ENCODE results near the gene LIPC. TPM values are rescaled to one million over a fixed set of nuclear protein-coding genes. Genes with fewer than 3 reads are reported as not detected.

LIPC gene
- total RNA-seq, 1 experiment from 2014 or later, result 1.2 TPM

DNA sequence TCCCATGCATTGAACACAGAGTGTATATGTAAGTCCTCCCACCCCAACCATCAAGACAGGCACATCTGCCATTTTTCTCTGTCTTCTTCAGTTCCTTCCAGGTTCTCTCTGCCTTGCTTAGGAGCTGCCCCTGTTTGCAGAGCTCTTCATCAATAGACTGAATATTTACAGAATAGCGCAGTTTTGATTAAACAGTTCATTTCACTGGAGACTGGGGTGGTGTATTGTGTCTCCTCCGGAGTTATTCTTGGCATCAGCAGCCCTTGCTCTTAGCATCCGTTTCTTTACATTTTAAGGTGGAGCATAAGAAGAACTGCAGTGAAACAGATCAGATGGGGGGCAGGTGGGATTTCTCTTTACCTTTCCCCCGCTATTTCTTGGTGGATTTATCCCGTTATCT, 87.7 kb downstream of the LIPC start:
- DNase-seq, result peak in 1 of 2 experiments; percentile 49
- no peaks in the 10 kb centered on the region for H3K36me3 ChIP-seq
- peaks cover 25% of the 10 kb centered on the region for H3K4me1 ChIP-seq
- H3K9me3 ChIP-seq (replicated peaks), result no peaks in the 10 kb centered on the region
- no peak overlapping the region for H3K4me3 ChIP-seq
- H3K27ac ChIP-seq, result peak overlapping the region; percentile 92; the same call in 1 of the 2 replicates
- H3K27me3 ChIP-seq, result no peaks in the 10 kb centered on the region

DNA sequence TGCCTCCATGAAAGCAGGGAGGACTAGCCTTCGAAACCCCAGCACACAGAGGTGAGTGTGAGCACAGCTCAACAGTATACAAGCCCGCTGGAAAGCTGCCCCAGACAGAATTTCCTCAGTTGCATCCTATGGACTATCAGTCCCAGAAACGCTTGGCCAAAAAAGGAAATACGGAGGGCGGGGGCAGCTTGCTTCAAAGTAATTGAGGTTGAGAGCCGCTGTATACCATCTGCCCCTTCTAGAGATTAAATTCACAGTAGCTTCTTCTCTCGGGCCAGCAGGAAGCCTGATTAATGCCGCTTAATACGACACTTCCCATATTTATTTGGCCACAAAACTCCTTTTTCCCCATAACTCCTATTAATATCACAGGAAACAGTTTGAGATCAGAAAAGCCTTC, 88.7 kb downstream of the LIPC start:
- peak; percentile 73 to 84 for DNase-seq
- Histone ChIP-seq H3K36me3 (no peaks in the 10 kb centered on the region), H3K9me3 (replicated peaks) (no peaks in the 10 kb centered on the region), H3K4me3 (peak overlapping the region; percentile 38), H3K4me1 (peaks cover 25% of the 10 kb centered on the region), H3K27ac (peak overlapping the region; percentile 92), H3K27me3 (no peaks in the 10 kb centered on the region)

DNA sequence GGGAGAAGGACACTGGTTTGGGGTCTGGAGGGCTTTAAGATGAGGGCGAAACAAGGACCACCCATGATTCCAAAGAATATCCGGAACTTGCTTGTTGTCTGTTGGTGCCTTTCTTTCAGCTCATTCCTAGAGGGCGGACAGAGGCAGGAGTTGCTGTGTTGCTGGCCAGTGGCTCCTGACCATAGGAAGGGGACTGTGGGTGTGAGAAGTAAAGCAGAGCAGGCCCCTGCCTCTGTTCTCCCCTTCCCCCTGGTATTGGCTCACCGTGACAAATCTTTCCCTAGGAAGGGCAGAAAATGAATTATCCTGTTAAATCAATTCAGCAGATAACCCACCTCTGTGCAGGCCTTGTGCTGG, 89.1 kb downstream of the LIPC start:
- H3K27me3 ChIP-seq, result no peaks in the 10 kb centered on the region
- H3K27ac ChIP-seq, result peak overlapping the region; percentile 92
- H3K36me3 ChIP-seq, result no peaks in the 10 kb centered on the region
- H3K9me3 ChIP-seq (replicated peaks), result no peaks in the 10 kb centered on the region
- H3K4me1 ChIP-seq, result peaks cover 25% of the 10 kb centered on the region
- peak overlapping the region; percentile 38 for H3K4me3 ChIP-seq
- peak; percentile 80 to 87 for DNase-seq

DNA sequence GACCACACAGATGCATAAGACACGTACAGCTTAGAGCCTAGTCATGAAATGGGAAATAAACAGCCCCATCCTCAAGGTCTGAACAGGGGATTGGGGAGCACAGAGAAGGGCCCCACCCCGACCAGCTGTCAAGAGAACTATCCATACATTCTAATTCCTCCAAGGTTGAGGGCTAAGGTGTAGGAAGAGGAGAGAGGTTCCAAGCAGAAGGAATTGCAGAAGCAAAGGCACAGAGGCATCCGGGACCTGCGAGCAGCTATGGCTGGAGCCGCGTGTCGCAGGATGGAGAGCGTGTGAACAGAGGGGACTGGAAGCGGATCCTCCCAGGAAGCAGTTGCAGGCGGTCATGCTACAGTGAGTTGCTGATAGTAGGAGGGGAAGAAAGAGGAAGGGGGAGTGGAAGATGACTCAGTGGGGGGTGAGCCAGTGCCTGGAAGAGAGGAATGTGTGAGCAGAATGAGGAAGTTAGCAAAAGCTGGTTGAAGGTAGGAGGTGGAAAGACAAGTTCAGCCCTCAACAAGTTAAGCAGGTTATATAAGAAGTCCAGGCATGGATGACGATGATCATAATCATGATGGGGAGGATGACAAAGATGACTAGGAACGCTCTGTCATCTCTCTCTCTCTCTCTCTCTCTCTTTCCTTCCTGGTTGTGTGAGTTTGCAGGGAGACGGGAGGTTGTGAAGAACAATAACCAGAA, 89.7 kb downstream of the LIPC start:
- Histone ChIP-seq H3K9me3 (replicated peaks) (no peaks in the 10 kb centered on the region), H3K27ac (peak overlapping the region; percentile 92), H3K4me3 (peak overlapping the region; percentile 38), H3K36me3 (no peaks in the 10 kb centered on the region), H3K4me1 (peaks cover 25% of the 10 kb centered on the region), H3K27me3 (no peaks in the 10 kb centered on the region)
- DNase-seq, result peak; percentile 93

DNA sequence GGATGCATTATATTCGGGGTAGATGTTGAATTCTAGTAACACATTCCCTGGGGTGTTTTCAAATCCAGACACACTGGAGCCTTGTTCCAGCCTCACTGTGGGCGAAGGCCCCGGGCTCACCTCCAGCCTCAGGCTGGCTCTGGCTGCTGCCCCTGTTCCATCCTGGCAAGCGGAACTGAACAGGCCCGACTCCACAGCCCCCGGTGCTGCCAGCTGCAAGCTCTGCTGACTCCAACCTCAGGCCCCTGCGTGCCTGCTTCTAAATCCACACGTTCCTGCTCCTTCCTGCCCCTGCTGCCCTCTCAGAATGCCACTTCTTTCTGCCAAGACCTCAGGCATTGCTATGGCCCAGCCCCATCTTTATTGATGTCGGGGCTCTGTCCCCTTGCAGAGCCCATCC, 90.6 kb downstream of the LIPC start:
- no peak for DNase-seq
- H3K9me3 ChIP-seq (replicated peaks), result no peaks in the 10 kb centered on the region
- H3K27ac ChIP-seq, result no peak overlapping the region; the same call in 1 of the 2 replicates
- no peaks in the 10 kb centered on the region for H3K36me3 ChIP-seq
- no peak overlapping the region for H3K4me3 ChIP-seq
- no peaks in the 10 kb centered on the region for H3K27me3 ChIP-seq
- H3K4me1 ChIP-seq, result peaks cover 25% of the 10 kb centered on the region

DNA sequence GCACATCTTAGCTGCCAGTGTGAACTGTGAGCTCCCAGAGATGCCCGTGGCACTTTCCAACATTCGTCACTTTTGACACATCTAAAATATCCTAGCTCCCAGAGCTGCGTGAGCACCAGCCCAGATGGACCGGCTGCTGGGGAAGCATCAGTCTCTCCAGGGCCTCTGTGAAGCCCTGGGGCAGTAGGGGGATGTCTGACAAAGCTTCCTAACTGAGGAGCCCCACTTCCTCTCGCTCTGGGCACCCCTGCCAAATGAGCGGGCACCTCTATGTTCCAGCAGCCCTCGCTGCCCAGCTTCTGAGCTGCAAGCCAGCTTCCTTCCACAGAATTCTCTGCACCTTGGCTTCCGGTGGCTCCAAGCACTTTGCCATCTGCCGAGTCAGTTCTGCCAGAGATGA, 91.1 kb downstream of the LIPC start:
- Histone ChIP-seq H3K36me3 (no peaks in the 10 kb centered on the region), H3K27ac (no peak overlapping the region), H3K4me1 (peaks cover 25% of the 10 kb centered on the region)

DNA sequence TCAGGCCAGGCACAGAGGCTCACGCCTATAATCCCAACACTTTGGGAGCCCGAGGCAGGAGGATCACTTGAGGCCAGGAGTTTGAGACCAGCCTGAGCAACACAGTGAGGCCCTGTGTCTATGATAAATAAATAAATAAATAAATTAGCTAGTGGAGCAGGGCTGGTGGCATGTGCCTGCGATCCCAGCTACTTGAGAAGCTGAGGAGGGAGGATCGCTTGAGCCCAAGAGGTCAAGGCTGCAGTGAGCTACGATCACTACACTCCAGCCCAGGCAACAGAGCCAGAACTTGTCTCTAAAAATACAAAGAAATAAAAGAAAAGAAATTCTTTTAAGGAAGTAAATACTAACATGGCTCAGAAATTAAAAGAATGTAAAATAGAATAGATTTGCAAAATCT, 91.8 kb downstream of the LIPC start:
- Histone ChIP-seq H3K27me3 (no peaks in the 10 kb centered on the region), H3K36me3 (no peaks in the 10 kb centered on the region), H3K9me3 (replicated peaks) (no peaks in the 10 kb centered on the region), H3K27ac (no peak overlapping the region), H3K4me1 (peaks cover 25% of the 10 kb centered on the region), H3K4me3 (no peak overlapping the region)
- DNase-seq, result no peak

More for the DNA sequence above, 91.1 kb downstream of the LIPC start:
- H3K27me3 ChIP-seq, result no peaks in the 10 kb centered on the region
- DNase-seq, result no peak
- H3K4me3 ChIP-seq, result no peak overlapping the region
- H3K9me3 ChIP-seq (replicated peaks), result no peaks in the 10 kb centered on the region

DNA sequence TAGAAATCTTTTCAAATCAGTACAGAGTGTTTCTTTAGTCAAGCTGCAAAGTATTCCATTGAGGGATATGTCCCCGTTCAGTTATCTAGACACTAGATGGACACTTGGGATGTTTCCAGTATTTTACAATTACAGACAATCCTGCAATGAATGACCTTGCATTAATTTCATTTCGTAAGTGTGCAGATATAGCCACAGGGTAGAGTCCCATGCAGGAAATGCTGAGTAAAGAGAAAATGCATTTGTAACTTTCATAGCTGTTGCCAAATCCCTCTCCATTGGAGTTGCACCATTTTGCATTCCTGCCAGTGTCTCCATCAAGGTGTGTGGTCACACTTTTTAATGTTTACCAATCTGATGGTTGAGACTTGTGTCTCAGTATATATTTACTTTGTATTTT, 92.5 kb downstream of the LIPC start:
- Histone ChIP-seq H3K9me3 (replicated peaks) (no peaks in the 10 kb centered on the region), H3K27me3 (no peaks in the 10 kb centered on the region), H3K4me3 (no peak overlapping the region), H3K4me1 (peaks cover 25% of the 10 kb centered on the region), H3K27ac (no peak overlapping the region), H3K36me3 (no peaks in the 10 kb centered on the region)
- no peak for DNase-seq

DNA sequence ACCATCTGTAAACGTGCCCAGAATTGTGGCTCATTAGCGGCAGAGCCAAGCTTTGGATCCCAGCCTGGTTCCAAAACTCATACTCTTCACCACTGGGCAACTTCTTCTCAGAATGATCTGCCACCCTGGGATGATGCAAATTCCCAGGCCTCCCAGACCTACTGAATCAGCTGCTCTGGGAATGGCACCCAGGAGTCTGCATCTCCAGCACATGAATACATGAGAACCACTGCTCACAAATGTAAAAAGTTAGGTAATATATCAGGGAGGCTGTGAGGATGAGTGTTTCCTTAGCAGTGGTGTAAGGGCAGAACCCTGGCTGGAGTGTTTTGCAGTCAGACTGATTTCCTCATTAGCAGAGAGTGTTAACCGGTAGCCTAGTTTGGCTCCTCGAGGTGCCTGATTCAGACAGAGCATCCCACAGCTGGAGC, 94.2 kb downstream of the LIPC start:
- Histone ChIP-seq H3K36me3 (no peaks in the 10 kb centered on the region), H3K27ac (no peak overlapping the region), H3K4me3 (no peak overlapping the region), H3K4me1 (peaks cover 13% of the 10 kb centered on the region), H3K27me3 (no peaks in the 10 kb centered on the region), H3K9me3 (replicated peaks) (peaks cover 3% of the 10 kb centered on the region; the same call in 1 of the 2 replicates)
- no peak for DNase-seq

DNA sequence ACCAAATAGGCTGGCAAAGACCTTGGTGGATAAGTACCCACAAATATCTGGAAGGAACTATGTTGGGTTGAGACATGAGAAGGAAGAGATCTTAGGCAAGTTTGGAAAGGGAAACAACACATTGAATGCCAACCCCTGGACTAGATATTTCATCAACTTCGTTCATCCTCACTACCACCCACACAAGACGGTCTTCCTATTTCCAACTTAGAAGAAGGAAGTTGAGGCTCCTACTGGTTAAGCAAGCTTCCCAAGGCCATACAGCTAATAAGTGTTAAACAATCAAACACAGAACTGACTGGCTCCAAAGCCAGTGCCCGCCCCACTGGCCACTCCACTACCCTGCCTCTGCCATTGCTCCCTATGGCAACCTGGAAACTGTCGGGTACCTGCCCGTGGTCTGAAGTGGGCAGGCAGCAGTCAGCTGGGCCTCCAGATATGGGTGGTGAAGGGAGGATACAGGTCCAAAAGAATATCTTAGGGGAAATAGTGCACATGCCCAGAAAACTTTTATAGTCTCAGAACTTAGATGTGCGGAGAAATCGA, 94.9 kb downstream of the LIPC start:
- Histone ChIP-seq H3K9me3 (replicated peaks) (peaks cover 3% of the 10 kb centered on the region; the same call in 1 of the 2 replicates), H3K4me3 (no peak overlapping the region), H3K4me1 (peaks cover 8% of the 10 kb centered on the region)

DNA sequence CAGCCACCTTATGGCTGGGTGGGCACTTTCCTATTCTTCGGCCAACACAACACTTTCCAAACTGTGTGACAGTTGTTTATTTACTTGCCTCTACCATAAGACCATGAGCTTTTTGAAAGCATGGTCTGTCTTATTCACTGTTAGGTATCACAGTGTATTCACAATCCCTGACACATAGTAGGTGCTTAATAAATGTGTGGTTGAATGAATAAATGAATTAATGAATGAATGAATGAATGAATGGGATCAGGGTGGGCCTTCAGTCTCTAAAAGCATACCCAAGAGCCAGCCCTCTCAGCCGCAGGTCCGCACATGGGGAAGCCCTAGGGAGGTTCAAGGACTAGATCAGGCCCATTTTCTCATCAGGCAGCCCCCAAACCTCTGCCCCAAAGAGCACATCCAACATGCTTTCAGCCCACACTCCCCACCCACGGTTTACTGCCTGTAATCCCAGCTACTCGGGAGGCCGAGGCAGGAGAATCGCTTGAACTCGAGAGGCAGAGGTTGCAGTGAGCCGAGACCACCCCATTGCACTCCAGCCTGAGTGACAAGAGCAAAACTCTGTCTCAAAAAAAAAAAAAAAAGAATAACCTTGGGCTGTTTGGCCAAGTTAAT, 95.9 kb downstream of the LIPC start:
- Histone ChIP-seq H3K4me1 (no peaks in the 10 kb centered on the region; the same call in 1 of the 2 replicates), H3K4me3 (no peak overlapping the region), H3K27me3 (no peaks in the 10 kb centered on the region), H3K9me3 (replicated peaks) (peaks cover 3% of the 10 kb centered on the region; the same call in 1 of the 2 replicates), H3K27ac (no peak overlapping the region), H3K36me3 (no peaks in the 10 kb centered on the region)
- no peak for DNase-seq

More for the DNA sequence above, 94.9 kb downstream of the LIPC start:
- no peaks in the 10 kb centered on the region for H3K27me3 ChIP-seq
- H3K27ac ChIP-seq, result no peak overlapping the region
- H3K36me3 ChIP-seq, result no peaks in the 10 kb centered on the region
- no peak for DNase-seq

DNA sequence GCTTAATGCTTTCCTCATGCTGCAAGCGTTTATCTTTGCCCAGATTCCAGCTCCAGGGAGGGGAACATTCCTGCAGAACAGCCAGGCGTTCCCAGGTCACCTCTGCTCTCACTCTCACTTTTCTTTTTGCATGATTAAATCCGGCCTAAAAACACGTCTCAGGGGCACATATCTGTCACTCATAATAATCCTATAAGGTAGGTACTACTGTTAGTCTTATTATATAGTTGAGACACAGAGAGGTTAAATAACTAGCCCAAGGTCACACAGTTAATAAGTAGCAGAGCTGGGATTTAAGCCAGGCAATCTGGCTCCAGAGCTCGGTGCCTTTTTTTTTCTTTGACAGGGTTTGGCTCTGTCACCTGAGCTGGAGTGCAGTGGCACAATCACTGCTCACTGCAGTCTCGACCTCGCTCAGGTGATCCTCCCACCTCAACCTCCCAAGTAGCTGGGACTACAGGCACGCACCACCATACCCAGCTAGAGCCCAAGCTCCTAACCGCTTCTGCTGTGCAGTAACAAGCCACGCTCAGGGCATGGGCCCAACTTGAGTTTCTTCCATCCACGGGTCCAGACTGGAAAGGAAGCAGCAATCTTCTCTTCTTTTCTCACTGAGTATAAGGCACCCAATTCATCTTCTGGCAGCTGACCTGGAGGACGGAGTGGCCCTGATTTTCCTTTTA, 96.5 kb downstream of the LIPC start:
- no peak for DNase-seq
- no peaks in the 10 kb centered on the region for H3K4me1 ChIP-seq

DNA sequence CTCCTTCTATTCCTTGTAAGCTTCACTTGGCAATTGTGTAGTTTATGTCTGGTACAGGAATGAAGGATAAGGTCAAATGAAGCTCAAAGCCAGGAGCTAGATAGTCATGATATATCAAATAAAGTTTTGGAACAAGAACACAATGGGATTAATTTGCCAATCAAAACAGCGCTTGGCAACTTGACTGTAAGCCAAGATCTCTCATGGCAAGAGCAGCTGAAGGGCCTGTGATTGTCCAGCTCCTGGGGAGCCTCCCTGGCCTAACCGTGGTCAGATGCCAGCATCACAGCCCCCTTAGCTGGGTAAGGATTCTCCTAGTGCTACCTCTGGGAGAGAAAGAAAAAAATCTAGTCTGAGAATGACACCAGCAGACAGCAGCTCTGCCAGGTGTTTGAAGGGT, 97.2 kb downstream of the LIPC start:
- peaks cover 3% of the 10 kb centered on the region; the same call in 1 of the 2 replicates for H3K9me3 ChIP-seq (replicated peaks)
- no peak overlapping the region for H3K27ac ChIP-seq
- no peaks in the 10 kb centered on the region for H3K36me3 ChIP-seq

More for the DNA sequence above, 96.5 kb downstream of the LIPC start:
- H3K4me3 ChIP-seq, result no peak overlapping the region
- no peak overlapping the region for H3K27ac ChIP-seq
- no peaks in the 10 kb centered on the region for H3K27me3 ChIP-seq
- no peaks in the 10 kb centered on the region for H3K36me3 ChIP-seq
- H3K9me3 ChIP-seq (replicated peaks), result peaks cover 3% of the 10 kb centered on the region; the same call in 1 of the 2 replicates

DNA sequence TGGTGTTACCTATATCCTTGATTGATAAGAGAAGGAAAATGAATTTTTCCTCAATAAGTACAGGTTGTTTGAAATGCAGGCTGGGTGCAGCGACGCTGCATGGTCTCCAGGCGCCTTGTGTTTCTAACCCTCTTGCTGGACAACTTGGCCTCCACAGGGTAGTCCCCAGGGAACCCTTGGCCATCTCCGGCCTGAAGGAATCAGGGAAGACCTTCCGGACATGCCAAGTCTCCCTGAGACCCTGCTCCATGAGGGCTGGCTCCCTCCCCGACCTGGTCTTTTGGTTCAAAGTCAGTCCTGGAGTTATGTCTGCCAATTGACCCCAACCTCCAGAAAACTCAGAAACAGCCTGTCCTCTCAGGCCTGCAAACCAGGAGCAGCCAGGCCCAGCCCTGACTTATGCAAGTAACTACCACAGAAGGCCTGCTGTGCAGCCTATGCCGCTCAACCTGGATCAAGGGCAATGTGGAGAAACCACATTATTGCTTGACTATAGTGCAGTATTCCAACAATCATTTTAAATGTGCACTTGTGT, 98.3 kb downstream of the LIPC start:
- Histone ChIP-seq H3K9me3 (replicated peaks) (peaks cover 3% of the 10 kb centered on the region; the same call in 1 of the 2 replicates), H3K4me1 (peaks cover 14% of the 10 kb centered on the region), H3K27ac (no peak overlapping the region), H3K27me3 (no peaks in the 10 kb centered on the region), H3K36me3 (no peaks in the 10 kb centered on the region), H3K4me3 (no peak overlapping the region)
- DNase-seq, result no peak

More for the DNA sequence above, 97.2 kb downstream of the LIPC start:
- peaks cover 3% of the 10 kb centered on the region; the same call in 1 of the 2 replicates for H3K4me1 ChIP-seq
- no peak for DNase-seq
- H3K4me3 ChIP-seq, result no peak overlapping the region
- H3K27me3 ChIP-seq, result no peaks in the 10 kb centered on the region

Measured in SJCRH30 (cell line).